OCI-LY3 (cell line): ENCODE results near the gene AURKA.

Experiments
- EZH2phosphoT487 ChIP-seq: fragments of 200-600 bp; shearing (Covaris generic); IDR thresholded peaks from 2 replicates; pipeline ENCODE4 v1.6.1; 2018; ENCODE audit warnings: antibody characterized with exemption, mixed run types, low read depth
- TF ChIP-seq, protein P1 (sequence below): fragments of 200-600, 300-600 bp; sonication (generic); IDR thresholded peaks from 2 replicates; pipeline ENCODE4 v1.5.1; 2014; ENCODE audit warnings: antibody characterized with exemption, low read length, low read depth

DNA sequence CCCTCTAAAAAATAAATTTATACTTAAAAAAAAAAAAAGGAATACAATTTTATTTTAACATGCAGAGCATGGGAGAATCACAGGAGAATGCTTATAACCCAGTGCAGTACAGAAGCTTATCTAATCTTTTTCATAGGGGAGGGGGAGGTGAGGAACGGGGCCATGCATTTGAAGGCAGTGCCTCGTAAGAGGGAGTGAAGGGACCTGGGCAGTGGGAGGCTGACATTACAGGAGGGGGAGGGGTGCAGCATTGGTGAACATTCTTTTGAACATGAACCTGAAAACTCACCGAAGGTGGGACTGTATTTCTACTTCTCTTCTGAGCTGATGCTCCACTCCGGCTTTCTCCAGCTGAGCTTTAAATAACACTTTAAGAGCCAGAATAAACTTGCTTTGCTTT lies 9.3 kb downstream of the AURKA start:
- TF ChIP-seq, protein P1, sequence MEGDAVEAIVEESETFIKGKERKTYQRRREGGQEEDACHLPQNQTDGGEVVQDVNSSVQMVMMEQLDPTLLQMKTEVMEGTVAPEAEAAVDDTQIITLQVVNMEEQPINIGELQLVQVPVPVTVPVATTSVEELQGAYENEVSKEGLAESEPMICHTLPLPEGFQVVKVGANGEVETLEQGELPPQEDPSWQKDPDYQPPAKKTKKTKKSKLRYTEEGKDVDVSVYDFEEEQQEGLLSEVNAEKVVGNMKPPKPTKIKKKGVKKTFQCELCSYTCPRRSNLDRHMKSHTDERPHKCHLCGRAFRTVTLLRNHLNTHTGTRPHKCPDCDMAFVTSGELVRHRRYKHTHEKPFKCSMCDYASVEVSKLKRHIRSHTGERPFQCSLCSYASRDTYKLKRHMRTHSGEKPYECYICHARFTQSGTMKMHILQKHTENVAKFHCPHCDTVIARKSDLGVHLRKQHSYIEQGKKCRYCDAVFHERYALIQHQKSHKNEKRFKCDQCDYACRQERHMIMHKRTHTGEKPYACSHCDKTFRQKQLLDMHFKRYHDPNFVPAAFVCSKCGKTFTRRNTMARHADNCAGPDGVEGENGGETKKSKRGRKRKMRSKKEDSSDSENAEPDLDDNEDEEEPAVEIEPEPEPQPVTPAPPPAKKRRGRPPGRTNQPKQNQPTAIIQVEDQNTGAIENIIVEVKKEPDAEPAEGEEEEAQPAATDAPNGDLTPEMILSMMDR: no peak
- no peak for TF ChIP-seq EZH2phosphoT487
